Measurements from ENCODE around the gene ZNF445. TPM values are rescaled to one million over a fixed set of nuclear protein-coding genes. Genes with fewer than 3 reads are reported as not detected.
"Not testable (repeated sequence)": the region's sequence is repeated elsewhere in the genome, so short reads cannot be mapped to it uniquely, and the experiment has no call there.

ZNF445 gene
- total and polyA plus RNA-seq, 9 of the 15 experiments (the other 6 are each of a cell fraction or from before 2014, with no cell fraction given): 1.2 to 26.9 (median 10.6) TPM

- ATAC-seq; H3K27me3 ChIP-seq (ENCODE audit: control insufficient read depth in 2 of 2, insufficient read depth in 2 of 2, low read length in 2 of 2); H3K9me1 ChIP-seq (ENCODE audit: control insufficient read depth, insufficient read depth, low read length); H2AFZ ChIP-seq (ENCODE audit: low read depth, low read length); H3K9ac ChIP-seq (ENCODE audit: insufficient read depth in 1 of 2, low read depth in 2 of 2, low read length in 2 of 2); intact Hi-C loops (cut with micrococcal nuclease); CTCF ChIA-PET (ENCODE audit: low intra/inter-chr PET ratio); in situ Hi-C loops (cut with MboI); H3K4me3 ChIP-seq; DNase-seq (ENCODE audit: extremely low read depth in 1 of 4, low spot score in 3 of 4); BruUV-seq (replicated peaks); FAIRE-seq; H3K9me3 ChIP-seq (replicated peaks; ENCODE audit: control insufficient read depth, insufficient read depth, low read depth, low read length); H4K20me1 ChIP-seq (replicated peaks; ENCODE audit: control insufficient read depth, insufficient read depth, low read length); H3K4me2 ChIP-seq (ENCODE audit: insufficient read depth, low read length); H3K27ac ChIP-seq (ENCODE audit: extremely low read depth, low read depth, low read length): not testable (repeated sequence)
- 90% methylated on average over 6 of the region's 7 CpGs for WGBS (ENCODE audit: insufficient coverage, low coverage, missing lambda C conversion rate)
- POLR2A ChIA-PET: interaction anchor here (1.1 to 1.4 kb wide), 3 partner anchors 8 to 79 kb away, joined by 3 to 6 read pairs (median 5); no protein-coding TSS in a partner anchor
- Histone ChIP-seq H3K4me1 (replicated peaks in 1 of 2; ENCODE audit: control insufficient read depth in 2 of 2, insufficient read depth in 2 of 2, low read length in 2 of 2) (peaks cover 18 to 24% of the 10 kb centered on the region in 2 experiments; a peak in 4 of 5 replicates), H3K79me2 (ENCODE audit: control insufficient read depth, insufficient read depth, low read length) (peaks cover 52% of the 10 kb centered on the region), H3K36me3 (ENCODE audit: control insufficient read depth, insufficient read depth, low read length) (peaks cover 60% of the 10 kb centered on the region)
- TF ChIP-seq ZNF316 (IDR thresholded peaks at IDR 0.05): peak; percentile 58
- TF ChIP-seq C11orf30 (IDR thresholded peaks at IDR 0.05; ENCODE audit: low read depth): peak; percentile 52; the same call in 1 of the 2 replicates
These were observed 12.6 kb downstream of the ZNF445 start for GRCh38 chr3:44464920-44465319.

- Histone ChIP-seq H3K27me3 (ENCODE audit: control insufficient read depth in 2 of 2, insufficient read depth in 2 of 2, low read length in 2 of 2) (no peaks in the 10 kb centered on the region), H3K79me2 (ENCODE audit: control insufficient read depth, insufficient read depth, low read length) (peaks cover 52% of the 10 kb centered on the region), H3K9me1 (ENCODE audit: control insufficient read depth, insufficient read depth, low read length) (no peaks in the 10 kb centered on the region), H3K4me2 (ENCODE audit: insufficient read depth, low read length) (no peak overlapping the region), H3K4me3 (no peak overlapping the region), H3K9me3 (replicated peaks; ENCODE audit: control insufficient read depth, insufficient read depth, low read depth, low read length) (no peaks in the 10 kb centered on the region), H3K27ac (ENCODE audit: extremely low read depth, low read depth, low read length) (no peak overlapping the region), H3K36me3 (ENCODE audit: control insufficient read depth, insufficient read depth, low read length) (peaks cover 58% of the 10 kb centered on the region), H3K4me1 (replicated peaks in 1 of 2; ENCODE audit: control insufficient read depth in 2 of 2, insufficient read depth in 2 of 2, low read length in 2 of 2) (peaks cover 16 to 20% of the 10 kb centered on the region in 2 experiments; a peak in 4 of 5 replicates), H3K9ac (ENCODE audit: insufficient read depth in 1 of 2, low read depth in 2 of 2, low read length in 2 of 2) (no peak overlapping the region), H4K20me1 (replicated peaks; ENCODE audit: control insufficient read depth, insufficient read depth, low read length) (no peaks in the 10 kb centered on the region), H2AFZ (ENCODE audit: low read depth, low read length) (no peak overlapping the region)
- no peak for FAIRE-seq
- in situ Hi-C loops (cut with MboI): no loop called here
- CTCF ChIA-PET (ENCODE audit: low intra/inter-chr PET ratio): no interaction called here
- BruUV-seq (replicated peaks): no TSS peak
- no peak for ATAC-seq
- POLR2A ChIA-PET: interaction anchor here (1.1 to 1.4 kb wide), 3 partner anchors 8 to 80 kb away, joined by 3 to 6 read pairs (median 5); no protein-coding TSS in a partner anchor
- DNase-seq (ENCODE audit: extremely low read depth in 1 of 4, low spot score in 3 of 4): no peak
- intact Hi-C loops (cut with micrococcal nuclease): no loop called here
- WGBS (ENCODE audit: insufficient coverage, low coverage, missing lambda C conversion rate): 84% methylated on average over 7 of the region's 7 CpGs
- TF ChIP-seq RBM17 (IDR thresholded peaks at IDR 0.05; ENCODE audit: borderline replicate concordance, low read depth, low read length) (no peak), ZNF224 (CRISPR knock-in tag; IDR thresholded peaks at IDR 0.05) (no peak), SIX5 (IDR thresholded peaks at IDR 0.05; ENCODE audit: borderline replicate concordance in 1 of 2, insufficient read depth in 1 of 2, low read depth in 1 of 2, low read length in 2 of 2) (no peak), BACH1 (tag; IDR thresholded peaks at IDR 0.05) (no peak), HEY1 (CRISPR knock-in tag; IDR thresholded peaks at IDR 0.05; ENCODE audit: borderline replicate concordance) (no peak), SOX6 (IDR thresholded peaks at IDR 0.05) (no peak), ZBTB33 (CRISPR knock-in tag; IDR thresholded peaks at IDR 0.05) (no peak), ZNF263 (CRISPR knock-in tag; IDR thresholded peaks at IDR 0.05; ENCODE audit: borderline replicate concordance) (no peak), GTF2F1 (IDR thresholded peaks at IDR 0.05; ENCODE audit: low read depth, low read length) (no peak), NFXL1 (CRISPR knock-in tag; IDR thresholded peaks at IDR 0.05) (no peak)
These were observed 13.0 kb downstream of the ZNF445 start for GRCh38 chr3:44464509-44464908.

All from K562 (cell line).